Midbrain (tissue), 1 donor: ENCODE data around the gene GOLGA6L7.
"Not testable (repeated sequence)": the region's sequence is repeated elsewhere in the genome, so short reads cannot be mapped to it uniquely, and the experiment has no call there.

Experiments used
- DNase-seq: peaks from one replicate; lab custom pipeline; 2025; lab: John Stamatoyannopoulos, UW

GOLGA6L7 gene

GRCh38 chr15:28844147-28844546 is 4.3 kb downstream of the GOLGA6L7 start:
- not testable (repeated sequence) for DNase-seq

- not testable (repeated sequence) for DNase-seq
These were observed 4.9 kb downstream of the GOLGA6L7 start for GRCh38 chr15:28843520-28843919.

- DNase-seq, result not testable (repeated sequence)
These were observed 6.2 kb downstream of the GOLGA6L7 start for GRCh38 chr15:28842210-28842609.

GRCh38 chr15:28840285-28840684 is 8.2 kb downstream of the GOLGA6L7 start:
- not testable (repeated sequence) for DNase-seq

DNA sequence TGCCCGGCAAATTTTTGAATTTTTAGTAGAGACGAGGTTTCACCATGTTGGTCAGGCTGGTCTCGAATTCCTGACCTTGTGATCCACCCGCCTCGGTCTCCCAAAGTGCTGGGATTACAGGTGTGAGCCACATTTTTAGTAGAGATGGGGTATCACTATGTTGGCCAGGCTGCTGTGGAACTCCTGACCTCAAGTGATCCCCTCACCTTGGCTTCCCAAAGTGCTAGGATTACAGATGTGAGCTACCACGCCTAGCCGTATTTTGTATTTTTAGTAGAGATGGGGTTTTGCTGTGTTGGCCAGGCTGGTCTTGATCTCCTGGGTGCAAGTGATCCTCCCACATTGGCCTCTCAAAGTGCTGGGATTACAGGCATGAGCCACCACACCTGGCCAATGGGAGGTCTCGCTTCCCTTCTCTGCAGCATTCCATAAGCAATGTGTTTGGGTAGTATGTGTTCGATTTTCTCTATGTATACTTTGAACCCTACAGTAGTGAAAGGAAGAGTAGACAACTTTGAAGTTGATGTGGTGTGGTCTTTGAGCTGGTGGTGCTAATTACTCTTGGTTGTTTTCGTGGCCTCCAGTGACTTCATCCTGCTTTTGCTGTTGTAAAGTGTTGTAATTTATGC is 13.4 kb downstream of the GOLGA6L7 start:
- DNase-seq, result not testable (repeated sequence)

GRCh38 chr15:28831897-28832587 is 16.4 kb downstream of the GOLGA6L7 start:
- DNase-seq, result peak; percentile 83

DNA sequence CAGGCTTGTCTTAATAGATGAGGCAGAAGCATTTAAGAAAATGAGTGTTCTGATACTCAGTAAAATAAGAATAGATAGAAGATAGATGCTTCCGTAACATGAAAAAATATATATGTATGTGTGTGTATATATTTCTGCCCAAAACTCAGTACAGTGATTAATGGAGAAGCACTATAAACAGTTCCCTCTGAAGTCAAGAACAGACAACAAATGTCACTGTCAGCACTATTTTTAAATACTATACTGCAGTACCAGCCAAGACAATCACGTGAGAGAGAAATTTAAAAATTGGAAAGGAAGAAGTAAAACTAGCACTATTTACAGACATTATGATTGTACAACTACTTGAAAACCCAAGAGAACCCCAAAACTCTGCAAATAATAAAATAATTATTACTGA is 27.0 kb downstream of the GOLGA6L7 start:
- DNase-seq, result not testable (repeated sequence)

DNA sequence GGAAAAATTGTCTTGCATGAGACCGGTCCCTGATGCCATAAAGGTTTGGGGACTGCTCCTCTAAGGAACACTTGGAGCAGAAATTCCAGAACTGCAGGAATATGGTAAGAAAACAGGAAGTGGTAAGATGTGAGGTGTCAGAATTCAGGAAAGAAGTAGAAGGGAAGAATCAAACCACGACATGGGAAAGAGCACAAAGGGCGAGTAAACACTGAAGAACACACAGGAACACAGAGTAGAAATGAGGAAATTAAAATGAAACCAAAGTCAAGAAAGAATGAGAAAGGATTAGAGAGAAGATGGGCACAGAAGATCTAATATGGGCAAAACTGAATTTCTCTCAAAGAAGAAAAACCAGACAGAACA is 28.5 kb downstream of the GOLGA6L7 start:
- DNase-seq, result not testable (repeated sequence)

DNA sequence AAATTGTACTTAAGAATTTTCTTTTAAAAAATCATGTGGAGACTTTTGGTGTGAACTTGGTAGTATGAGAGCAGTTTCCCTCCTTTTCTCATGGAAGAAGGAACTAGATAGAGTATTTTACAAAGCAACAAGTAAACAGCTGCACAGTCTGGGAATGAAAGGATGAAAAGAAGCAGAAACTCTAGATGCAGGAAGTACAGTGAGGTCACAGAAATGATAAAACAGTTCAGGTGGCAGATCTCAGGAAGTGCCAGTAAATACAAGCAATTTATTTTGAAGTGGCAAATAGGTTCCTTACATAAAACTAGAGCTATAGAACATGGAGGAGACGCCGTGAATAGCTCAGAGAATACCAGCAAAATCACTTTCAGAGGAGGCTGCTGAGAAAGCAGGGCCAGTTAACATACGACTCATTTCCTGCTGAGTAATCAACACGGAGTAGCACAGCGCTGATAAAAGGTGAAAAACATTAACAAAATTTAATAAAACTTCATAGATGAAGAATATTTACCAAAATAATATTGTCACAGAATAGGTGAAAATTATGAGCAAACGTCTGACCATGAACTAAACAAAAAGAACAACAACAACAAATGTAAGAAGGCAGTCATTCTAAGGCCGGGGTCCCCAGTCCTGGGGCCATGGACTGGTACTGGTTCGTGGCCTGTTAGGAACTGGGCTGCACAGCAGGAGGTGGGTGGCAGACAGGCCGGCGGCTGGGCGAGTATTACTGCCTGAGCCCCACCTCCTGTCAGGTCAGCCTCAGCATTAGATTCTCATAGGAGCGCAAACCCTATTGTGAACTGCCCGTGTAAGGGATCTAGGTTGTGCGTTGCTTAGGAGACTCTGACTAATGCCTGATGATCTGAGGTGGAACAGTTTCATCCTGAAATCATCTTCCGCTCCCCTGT is 29.2 kb downstream of the GOLGA6L7 start:
- DNase-seq, result not testable (repeated sequence)

DNA sequence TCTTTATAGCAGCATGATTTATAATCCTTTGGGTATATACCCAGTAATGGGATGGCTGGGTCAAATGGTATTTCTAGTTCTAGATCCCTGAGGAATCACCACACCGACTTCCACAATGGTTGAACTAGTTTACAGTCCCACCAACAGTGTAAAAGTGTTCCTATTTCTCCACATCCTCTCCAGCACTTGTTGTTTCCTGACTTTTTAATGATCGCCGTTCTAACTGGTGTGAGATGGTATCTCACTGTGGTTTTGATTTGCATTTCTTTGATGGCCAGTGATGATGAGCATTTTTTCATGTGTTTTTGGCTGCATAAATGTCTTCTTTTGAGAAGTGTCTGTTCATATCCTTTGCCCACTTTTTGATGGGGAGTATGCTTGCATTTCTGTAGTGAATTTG is 30.3 kb downstream of the GOLGA6L7 start:
- not testable (repeated sequence) for DNase-seq

DNA sequence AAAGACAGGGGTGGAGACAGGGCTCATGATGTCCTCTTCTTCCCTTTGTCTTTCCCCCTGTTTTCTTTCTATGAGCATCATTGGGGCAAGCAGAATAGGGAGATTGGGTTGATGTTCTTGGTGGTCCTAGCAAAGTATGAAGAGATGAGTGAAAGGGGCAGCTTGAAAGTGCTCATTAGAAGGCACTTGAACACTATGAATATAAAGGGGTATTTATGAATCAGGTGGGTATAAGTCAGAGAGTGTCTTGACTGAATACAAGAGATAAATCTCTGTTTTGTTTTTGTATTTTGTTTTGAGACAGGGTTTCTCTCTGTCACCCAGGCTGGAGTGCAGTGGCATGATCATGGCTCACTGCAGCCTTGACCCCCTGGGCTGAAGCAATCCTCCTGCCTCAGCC is 34.4 kb downstream of the GOLGA6L7 start:
- not testable (repeated sequence) for DNase-seq

DNA sequence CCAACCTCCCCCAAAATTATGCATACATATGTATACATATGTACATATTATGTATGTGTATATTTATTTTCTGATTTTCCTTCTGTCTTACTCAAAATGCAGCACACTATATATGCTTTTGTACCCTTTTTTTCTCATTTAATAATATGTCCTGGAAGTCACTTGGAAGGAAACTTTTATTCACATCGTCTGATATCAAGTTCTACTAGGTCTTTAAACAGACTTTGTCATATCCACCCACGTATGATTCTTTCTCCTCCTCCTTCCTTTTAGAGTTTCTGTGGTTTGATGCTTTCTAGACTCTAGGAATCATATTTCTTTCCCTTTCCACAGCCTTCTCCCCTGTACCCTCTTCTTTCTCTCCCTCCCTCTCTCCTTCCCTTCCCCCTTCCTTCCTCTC is 35.1 kb downstream of the GOLGA6L7 start:
- DNase-seq, result not testable (repeated sequence)

GRCh38 chr15:28811852-28812550 is 36.4 kb downstream of the GOLGA6L7 start:
- not testable (repeated sequence) for DNase-seq

GRCh38 chr15:28810444-28810843 is 38.0 kb downstream of the GOLGA6L7 start:
- not testable (repeated sequence) for DNase-seq

- DNase-seq, result not testable (repeated sequence)
These were observed 40.3 kb downstream of the GOLGA6L7 start for GRCh38 chr15:28808136-28808535.

DNA sequence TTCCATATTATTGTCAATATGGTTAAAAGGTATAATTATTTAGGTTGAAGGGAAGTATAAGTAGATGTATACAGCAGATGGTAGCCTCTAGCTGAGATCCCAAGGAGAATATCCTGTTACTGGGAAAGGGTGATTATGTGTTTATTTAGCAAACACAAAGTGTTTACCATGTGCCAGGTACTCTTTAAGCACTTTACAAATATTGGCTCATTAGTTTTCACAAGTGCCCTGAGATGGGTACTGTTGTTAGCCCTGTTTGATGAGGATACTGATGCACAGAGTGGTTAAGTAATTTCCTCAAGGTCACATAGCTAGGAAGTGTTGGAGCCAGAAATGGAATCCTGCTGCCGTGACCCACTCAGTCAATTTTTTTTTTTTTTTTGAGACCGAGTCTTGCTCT is 48.1 kb downstream of the GOLGA6L7 start:
- DNase-seq, result not testable (repeated sequence)

DNA sequence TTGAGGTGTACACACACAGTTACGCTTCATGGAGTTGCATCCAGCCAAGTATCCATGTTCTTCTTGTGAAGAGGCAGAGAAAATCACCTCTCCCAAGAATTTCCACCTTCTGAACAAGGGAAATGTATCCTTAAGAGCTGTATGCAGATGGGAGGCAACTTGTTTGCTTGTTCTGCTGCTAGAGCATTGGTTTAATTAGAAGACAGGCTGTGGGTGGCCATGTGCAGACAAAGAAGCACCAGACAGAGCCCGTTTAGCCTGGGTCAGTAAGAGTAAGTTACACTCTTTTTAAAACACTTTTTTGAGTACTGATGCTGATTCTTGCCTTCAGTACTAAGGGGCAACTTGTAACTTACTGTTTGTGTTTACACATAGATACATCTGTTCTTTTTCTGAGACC is 50.2 kb downstream of the GOLGA6L7 start:
- DNase-seq, result not testable (repeated sequence)

- not testable (repeated sequence) for DNase-seq
These were observed 54.2 kb downstream of the GOLGA6L7 start for GRCh38 chr15:28794231-28794630.
